H9 (cell line): Measurements from ENCODE around the gene DTWD2. TPM values are rescaled to one million over a fixed set of nuclear protein-coding genes. Genes with fewer than 3 reads are reported as not detected.

Experiments used
- DNase-seq: peaks from one replicate; pipeline ENCODE4 v3.0.0-alpha.2; 2017
- H2AFZ ChIP-seq: one replicate; pipeline ENCODE4 v1.6.1; 2013; ENCODE audit warnings: mild to moderate bottlenecking, low read length, control low read depth, moderate library complexity
- H2AK5ac ChIP-seq: 2 replicates; pipeline ENCODE4 v1.6.1; 2013; ENCODE audit warnings: low read length, control low read depth, mixed read lengths; ENCODE audit not compliant: insufficient read length
- H2BK120ac ChIP-seq: one replicate; pipeline ENCODE4 v1.6.1; 2013; ENCODE audit warnings: low read depth, mild to moderate bottlenecking, low read length, control low read depth, inconsistent platforms; ENCODE audit not compliant: poor library complexity, severe bottlenecking
- H2BK12ac ChIP-seq: 2 replicates; pipeline ENCODE4 v1.6.1; 2013; ENCODE audit warnings: low read length, control low read depth, mixed read lengths, low read depth; ENCODE audit not compliant: insufficient read length
- H2BK15ac ChIP-seq: 2 replicates; pipeline ENCODE4 v1.6.1; 2013; ENCODE audit warnings: low read depth, low read length, control low read depth
- H2BK20ac ChIP-seq: one replicate; pipeline ENCODE4 v1.6.1; 2013; ENCODE audit warnings: low read depth, mild to moderate bottlenecking, low read length, control low read depth, inconsistent platforms; ENCODE audit not compliant: poor library complexity, severe bottlenecking
- H2BK5ac ChIP-seq: 2 replicates; pipeline ENCODE4 v1.6.1; 2013; ENCODE audit warnings: low read length, control low read depth, mixed read lengths; ENCODE audit not compliant: insufficient read length
- H3K14ac ChIP-seq: 2 replicates; pipeline ENCODE4 v1.6.1; 2013; ENCODE audit warnings: low read length, control low read depth; ENCODE audit not compliant: insufficient read depth
- H3K18ac ChIP-seq: 2 replicates; pipeline ENCODE4 v1.6.1; 2013; ENCODE audit warnings: low read depth, mild to moderate bottlenecking, mixed read lengths, low read length, control low read depth; ENCODE audit not compliant: insufficient read length
- H3K23ac ChIP-seq: 2 replicates; pipeline ENCODE4 v1.6.1; 2013; ENCODE audit warnings: low read length, control low read depth, mixed read lengths, low read depth; ENCODE audit not compliant: insufficient read length
- H3K23me2 ChIP-seq: 2 replicates; pipeline ENCODE4 v1.6.1; 2013; ENCODE audit warnings: low read depth, mild to moderate bottlenecking, mixed read lengths, low read length, control low read depth; ENCODE audit not compliant: insufficient read length, poor library complexity, severe bottlenecking
- H3K27ac ChIP-seq: 2 replicates; pipeline ENCODE4 v1.5.1; 2013; ENCODE audit warnings: low read length, control low read depth, mixed read lengths, low read depth; ENCODE audit not compliant: insufficient read length
- H3K27me3 ChIP-seq: 2 replicates; pipeline ENCODE4 v1.6.1; 2013; ENCODE audit warnings: low read length, control low read depth, inconsistent platforms; ENCODE audit not compliant: insufficient read depth
- H3K4ac ChIP-seq: 2 replicates; pipeline ENCODE4 v1.6.1; 2013; ENCODE audit warnings: low read depth, mild to moderate bottlenecking, control low read depth, inconsistent platforms, low read length, moderate library complexity
- H3K4me1 ChIP-seq: 2 replicates; pipeline ENCODE4 v1.6.1; 2013; ENCODE audit warnings: low read length, control low read depth, inconsistent platforms; ENCODE audit not compliant: insufficient read depth
- H3K4me2 ChIP-seq: 2 replicates; pipeline ENCODE4 v1.6.1; 2013; ENCODE audit warnings: low read length, control low read depth, mixed read lengths; ENCODE audit not compliant: insufficient read length, insufficient read depth
- H3K56ac ChIP-seq: 2 replicates; pipeline ENCODE4 v1.6.1; 2013; ENCODE audit warnings: low read depth, mild to moderate bottlenecking, mixed read lengths, low read length, control low read depth; ENCODE audit not compliant: insufficient read length
- H3K79me1 ChIP-seq: 2 replicates; pipeline ENCODE4 v1.6.1; 2013; ENCODE audit warnings: low read depth, mild to moderate bottlenecking, moderate library complexity, low read length, control low read depth, inconsistent platforms; ENCODE audit not compliant: insufficient read depth, poor library complexity, severe bottlenecking
- H3K79me2 ChIP-seq: 2 replicates; pipeline ENCODE4 v1.6.1; 2013; ENCODE audit warnings: low read length, control low read depth, inconsistent platforms; ENCODE audit not compliant: insufficient read depth
- H3K9ac ChIP-seq: 2 replicates; pipeline ENCODE4 v1.6.1; 2013; ENCODE audit warnings: low read length, control low read depth, mixed read lengths; ENCODE audit not compliant: insufficient read length; ENCODE audit errors: extremely low read depth
- H3K9me3 ChIP-seq: one replicate; pipeline ENCODE4 v1.6.1; 2013; ENCODE audit warnings: low read depth, low read length, inconsistent platforms; ENCODE audit not compliant: control insufficient read depth
- H3T11ph ChIP-seq: one replicate; pipeline ENCODE4 v1.6.1; 2013; ENCODE audit warnings: mild to moderate bottlenecking, low read length, control low read depth, inconsistent platforms
- H4K20me1 ChIP-seq: one replicate; pipeline ENCODE4 v1.6.1; 2013; ENCODE audit not compliant: control insufficient read depth, insufficient read length, insufficient read depth
- H4K5ac ChIP-seq: 2 replicates; pipeline ENCODE4 v1.6.1; 2013; ENCODE audit warnings: low read depth, mild to moderate bottlenecking, mixed read lengths, low read length, control low read depth; ENCODE audit not compliant: insufficient read length
- H4K8ac ChIP-seq: replicated peaks from 2 replicates; pipeline ENCODE4 v1.6.1; 2013; ENCODE audit warnings: low read length, control low read depth, mixed read lengths, low read depth; ENCODE audit not compliant: insufficient read length
- H4K91ac ChIP-seq: 2 replicates; pipeline ENCODE4 v1.6.1; 2013; ENCODE audit warnings: low read depth, mild to moderate bottlenecking, moderate library complexity, mixed read lengths, low read length, control low read depth; ENCODE audit not compliant: insufficient read length
- H3K27ac Mint-ChIP-seq, 3 experiments: 2 replicates in 2 of 3; 3 replicates in 1 of 3; pipeline ENCODE4 v1.8.0; 2020 to 2021; ENCODE audit warnings: mixed read lengths in 3 of 3, mild to moderate bottlenecking in 1 of 3, moderate library complexity in 1 of 3
- H3K27me3 Mint-ChIP-seq: 2 replicates; pipeline ENCODE4 v1.8.0; 2021; ENCODE audit warnings: low read depth, mild to moderate bottlenecking, moderate library complexity, mixed read lengths
- H3K36me3 Mint-ChIP-seq, 3 experiments: 2 replicates in 2 of 3; 3 replicates in 1 of 3; pipeline ENCODE4 v1.8.0; 2020 to 2021; ENCODE audit warnings: low read depth in 3 of 3, mixed read lengths in 3 of 3; ENCODE audit not compliant: insufficient read depth in 1 of 3
- H3K4me1 Mint-ChIP-seq, 2 experiments: 2 replicates each; pipeline ENCODE4 v1.8.0; 2020; ENCODE audit warnings: mixed read lengths in 2 of 2
- H3K4me3 Mint-ChIP-seq, 2 experiments: 2 replicates in 1 of 2; 3 replicates in 1 of 2; pipeline ENCODE4 v1.8.0; 2020 to 2021; ENCODE audit warnings: mild to moderate bottlenecking in 2 of 2, mixed read lengths in 2 of 2, moderate library complexity in 1 of 2
- H3K9me3 Mint-ChIP-seq, 2 experiments: 2 replicates in 1 of 2; 3 replicates in 1 of 2; pipeline ENCODE4 v1.8.0; 2020; ENCODE audit warnings: mild to moderate bottlenecking in 2 of 2, mixed read lengths in 2 of 2, moderate library complexity in 1 of 2
- WGBS: extraction: QIAGEN DNeasy Blood & Tissue Kit; methylation state at CpG from one replicate; pipeline ENCODE4 v1.1.7; 2013; ENCODE audit warnings: missing lambda C conversion rate, low lambda C conversion rate, mixed read lengths; ENCODE audit not compliant: insufficient read length; ENCODE audit errors: extremely low coverage; 5-methylcytosine and 5-hydroxymethylcytosine counted together
- total RNA-seq: library from RNA; stranded (reverse); gene quantifications from 2 replicates; pipeline ENCODE4 v1.2.1, GENCODE V29; 2021
- TF ChIP-seq, protein P1 (sequence below): fragments of 200-600 bp; sonication (generic); conservative IDR thresholded peaks from 3 replicates; pipeline ENCODE4 v1.8.0; 2021; ENCODE audit warnings: antibody characterized with exemption, mild to moderate bottlenecking

Gene DTWD2
- total RNA-seq, 1 experiment from 2014 or later: 10.8 TPM

- no peak overlapping the region for H3K4ac ChIP-seq
- H3K79me2 ChIP-seq: no peaks in the 10 kb centered on the region
- no peak overlapping the region for H3T11ph ChIP-seq
- H2AFZ ChIP-seq: no peak overlapping the region
- no peak overlapping the region for H3K18ac ChIP-seq
- H3K9me3 ChIP-seq: no peaks in the 10 kb centered on the region
- DNase-seq: no peak
- no peak overlapping the region for H3K56ac ChIP-seq
- H2BK120ac ChIP-seq: no peak overlapping the region
- WGBS: no CpG with 5 or more reads among the region's 2 CpGs
- H2BK15ac ChIP-seq: no peak overlapping the region
- Mint-ChIP-seq H3K4me3 (no peak overlapping the region), H3K27ac (no peak overlapping the region), H3K27me3 (no peaks in the 10 kb centered on the region), H3K4me1 (peaks cover 17 to 20% of the 10 kb centered on the region in 2 experiments), H3K36me3 (peaks cover 0 to 16% (median 10%) of the 10 kb centered on the region in 3 experiments; a peak in 5 of 7 replicates), H3K9me3 (peaks cover 4 to 10% of the 10 kb centered on the region in 2 experiments; a peak in 4 of 5 replicates)
- TF ChIP-seq, protein P1, sequence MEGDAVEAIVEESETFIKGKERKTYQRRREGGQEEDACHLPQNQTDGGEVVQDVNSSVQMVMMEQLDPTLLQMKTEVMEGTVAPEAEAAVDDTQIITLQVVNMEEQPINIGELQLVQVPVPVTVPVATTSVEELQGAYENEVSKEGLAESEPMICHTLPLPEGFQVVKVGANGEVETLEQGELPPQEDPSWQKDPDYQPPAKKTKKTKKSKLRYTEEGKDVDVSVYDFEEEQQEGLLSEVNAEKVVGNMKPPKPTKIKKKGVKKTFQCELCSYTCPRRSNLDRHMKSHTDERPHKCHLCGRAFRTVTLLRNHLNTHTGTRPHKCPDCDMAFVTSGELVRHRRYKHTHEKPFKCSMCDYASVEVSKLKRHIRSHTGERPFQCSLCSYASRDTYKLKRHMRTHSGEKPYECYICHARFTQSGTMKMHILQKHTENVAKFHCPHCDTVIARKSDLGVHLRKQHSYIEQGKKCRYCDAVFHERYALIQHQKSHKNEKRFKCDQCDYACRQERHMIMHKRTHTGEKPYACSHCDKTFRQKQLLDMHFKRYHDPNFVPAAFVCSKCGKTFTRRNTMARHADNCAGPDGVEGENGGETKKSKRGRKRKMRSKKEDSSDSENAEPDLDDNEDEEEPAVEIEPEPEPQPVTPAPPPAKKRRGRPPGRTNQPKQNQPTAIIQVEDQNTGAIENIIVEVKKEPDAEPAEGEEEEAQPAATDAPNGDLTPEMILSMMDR: peak; percentile 70
- H3K27ac ChIP-seq: no peak overlapping the region
- no peak overlapping the region for H4K5ac ChIP-seq
- no peaks in the 10 kb centered on the region for H3K23me2 ChIP-seq
- H2BK12ac ChIP-seq: no peak overlapping the region
- no peak overlapping the region for H3K23ac ChIP-seq
- H3K27me3 ChIP-seq: no peaks in the 10 kb centered on the region
- H2BK5ac ChIP-seq: no peak overlapping the region
- H3K79me1 ChIP-seq: no peaks in the 10 kb centered on the region
- no peak overlapping the region for H2AK5ac ChIP-seq
- H4K8ac ChIP-seq: no peak overlapping the region
- no peak overlapping the region for H3K14ac ChIP-seq
- no peak overlapping the region for H4K91ac ChIP-seq
- H2BK20ac ChIP-seq: no peak overlapping the region
- no peak overlapping the region for H3K9ac ChIP-seq
- peaks cover 3% of the 10 kb centered on the region; the same call in 1 of the 2 replicates for H3K4me1 ChIP-seq
- H3K4me2 ChIP-seq: no peak overlapping the region
- no peaks in the 10 kb centered on the region for H4K20me1 ChIP-seq
Observed at GRCh38 chr5:118956727-118957126, 31.6 kb downstream of the DTWD2 start.
